GM06990 (cell line): Measurements from ENCODE around the gene CDC5L.

Source experiments
- DNase-seq: peaks from one replicate; pipeline ENCODE4 v3.0.0-alpha.2; 2011; ENCODE audit not compliant: insufficient read length; ENCODE audit errors: extremely low read depth
- H3K27me3 ChIP-seq: replicated peaks from 2 replicates; pipeline ENCODE4 v1.6.0; 2011; ENCODE audit warnings: low read length; ENCODE audit not compliant: control insufficient read depth, insufficient read depth
- H3K36me3 ChIP-seq: 2 replicates; pipeline ENCODE4 v1.5.1; 2011; ENCODE audit warnings: low read length; ENCODE audit not compliant: control insufficient read depth, insufficient read depth
- H3K4me3 ChIP-seq: replicated peaks from 2 replicates; pipeline ENCODE4 v1.5.1; 2011; ENCODE audit warnings: low read depth, mild to moderate bottlenecking, control low read depth, low read length
- CTCF ChIP-seq: IDR thresholded peaks from 2 replicates; pipeline ENCODE4 v1.5.1; 2011; ENCODE audit warnings: low read length, control low read depth, mild to moderate bottlenecking, inconsistent platforms; ENCODE audit not compliant: insufficient read depth, poor library complexity, severe bottlenecking

The CDC5L gene

GRCh38 chr6:44432227-44432626, 44.7 kb downstream of the CDC5L start:
- Histone ChIP-seq H3K36me3 (peaks cover 2% of the 10 kb centered on the region), H3K27me3 (no peaks in the 10 kb centered on the region), H3K4me3 (no peak overlapping the region)
- TF ChIP-seq CTCF: no peak
- no peak for DNase-seq

- no peak for TF ChIP-seq CTCF
- H3K27me3 ChIP-seq: no peaks in the 10 kb centered on the region
- peaks cover 2% of the 10 kb centered on the region for H3K36me3 ChIP-seq
- no peak overlapping the region for H3K4me3 ChIP-seq
- DNase-seq: no peak
Measured at GRCh38 chr6:44432726-44433125, 45.2 kb downstream of the CDC5L start.

- no peak for TF ChIP-seq CTCF
- no peak for DNase-seq
- Histone ChIP-seq H3K27me3 (no peaks in the 10 kb centered on the region), H3K36me3 (peaks cover 2% of the 10 kb centered on the region; the same call in 1 of the 2 replicates), H3K4me3 (no peak overlapping the region)
Measured at GRCh38 chr6:44435500-44435899, 48.0 kb downstream of the CDC5L start.

GRCh38 chr6:44438827-44439226, 51.3 kb downstream of the CDC5L start:
- Histone ChIP-seq H3K27me3 (no peaks in the 10 kb centered on the region), H3K36me3 (no peaks in the 10 kb centered on the region; the same call in 1 of the 2 replicates), H3K4me3 (no peak overlapping the region)
- TF ChIP-seq CTCF: no peak
- no peak for DNase-seq

GRCh38 chr6:44439270-44440045, 52.0 kb downstream of the CDC5L start:
- Histone ChIP-seq H3K4me3 (no peak overlapping the region), H3K27me3 (no peaks in the 10 kb centered on the region), H3K36me3 (no peaks in the 10 kb centered on the region; the same call in none of the 2 replicates)
- TF ChIP-seq CTCF: no peak
- no peak for DNase-seq
